Esophagus squamous epithelium (tissue), 4 donors: ENCODE measurements around the gene SAP30.

Source experiments
- CTCF ChIP-seq, 6 experiments: fragments of 450-650 bp in 4 of 6; fragments of 200-600 bp in 2 of 6; sonication (generic) in 2 of 6; IDR thresholded peaks; one replicate each; pipeline ENCODE4 v1.5.1; 2016 to 2019; ENCODE audit warnings: antibody characterized with exemption in 6 of 6, mild to moderate bottlenecking in 4 of 6, moderate library complexity in 4 of 6
- POLR2A ChIP-seq, 4 donors: fragments of 450-650 bp; IDR thresholded peaks; one replicate each; pipeline ENCODE4 v1.6.1; 2017; ENCODE audit warnings: antibody characterized with exemption in 4 of 4, mild to moderate bottlenecking in 4 of 4, moderate library complexity in 3 of 4

DNA sequence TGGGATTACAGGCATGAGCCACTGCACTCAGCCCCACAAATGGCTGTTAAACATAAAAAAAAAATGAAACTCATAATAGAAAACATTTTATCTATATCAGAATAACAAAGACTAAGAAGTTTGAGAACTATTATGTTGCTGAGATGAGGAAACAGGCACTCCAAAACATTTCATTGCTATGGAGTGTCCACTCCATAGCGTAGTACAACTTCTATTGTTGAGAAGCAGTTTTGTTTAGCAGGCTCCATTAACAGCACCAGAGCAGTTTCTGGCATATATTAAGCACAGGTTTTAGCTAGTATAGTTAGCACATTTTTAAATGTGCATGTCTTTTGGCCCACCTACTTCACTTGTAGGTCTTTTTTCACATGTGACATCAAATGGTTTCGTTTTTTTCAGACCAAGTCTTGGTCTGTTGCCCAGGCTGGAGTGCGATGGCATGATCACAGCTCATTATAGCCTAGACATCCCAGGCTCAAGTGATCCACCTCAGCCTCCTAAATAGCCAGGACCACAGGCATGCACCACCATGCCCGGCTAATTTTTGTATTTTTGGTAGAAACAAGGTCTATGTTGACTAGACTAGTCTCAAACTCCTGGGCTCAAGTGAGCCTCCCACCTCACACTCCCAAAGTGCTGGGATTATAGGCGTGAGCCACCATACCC lies 42.4 kb upstream of the SAP30 start:
- TF ChIP-seq CTCF (IDR thresholded peaks at IDR 0.05) (no peak), POLR2A (IDR thresholded peaks at IDR 0.05) (no peak)
